Right ventricle myocardium superior (tissue), 1 donor: ENCODE measurements around the gene CTTNBP2. TPM values are rescaled to one million over a fixed set of nuclear protein-coding genes. Genes with fewer than 3 reads are reported as not detected.
A peak's percentile ranks its signal among the peaks of the same experiment; 100 is the strongest.

Experiments used
- ATAC-seq: fragments of 200-7000 bp; cut with Tn5 transposase; one replicate; pipeline ENCODE4 v1.9.1; 2020; ENCODE audit warnings: mild to moderate bottlenecking; ENCODE audit not compliant: poor library complexity
- DNase-seq: peaks from one replicate; pipeline ENCODE4 v3.0.0-alpha.2; 2020
- intact Hi-C: fragments of 100-400 bp; cut with DNase I; formaldehyde crosslinking; loops from one replicate; pipeline ENCODE4 v1.11.2; 2022
- total RNA-seq: library from RNA; stranded (reverse); fragmentation: NEBNext Ultra II Directional; extraction: Animal tissue kit (Norgen Biotek cat#: 25700); gene quantifications from one replicate; pipeline ENCODE4 v1.2.1, GENCODE V29; 2021
- donor health status: DM: no; HTN: yes; CAD: no; lungs with severe emphysema.

CTTNBP2 gene
- total RNA-seq, 1 donor from 2014 or later = 2.0 TPM

GRCh38 chr7:117771756-117772155 is 101.5 kb downstream of the CTTNBP2 start:
- intact Hi-C loops = loop anchor here (10.0 kb wide), 1 partner anchor 253 kb away; no protein-coding TSS in a partner anchor
- no peak for DNase-seq
- ATAC-seq = no peak

- intact Hi-C loops = no loop called here
- no peak for ATAC-seq
- no peak for DNase-seq
These were observed 104.2 kb downstream of the CTTNBP2 start for GRCh38 chr7:117769085-117769484.

- intact Hi-C loops = no loop called here
These were observed 105.3 kb downstream of the CTTNBP2 start for GRCh38 chr7:117767951-117768350.

GRCh38 chr7:117766913-117767312 is 106.3 kb downstream of the CTTNBP2 start:
- intact Hi-C loops = no loop called here
- ATAC-seq (no peak), DNase-seq (no peak)

More at GRCh38 chr7:117767951-117768350, 105.3 kb downstream of the CTTNBP2 start:
- ATAC-seq (no peak), DNase-seq (no peak)

GRCh38 chr7:117764031-117764430 is 109.2 kb downstream of the CTTNBP2 start:
- DNase-seq = no peak
- intact Hi-C loops = no loop called here
- no peak for ATAC-seq

GRCh38 chr7:117762055-117762454 is 111.2 kb downstream of the CTTNBP2 start:
- intact Hi-C loops = no loop called here
- ATAC-seq (no peak), DNase-seq (no peak)

- no peak for ATAC-seq
- intact Hi-C loops = loop anchor here (10.0 kb wide), 1 partner anchor 115 kb away; the partner anchor contains the start of gene CTTNBP2
- no peak for DNase-seq
These were observed 113.1 kb downstream of the CTTNBP2 start for GRCh38 chr7:117759950-117760640.

- no peak for DNase-seq
- no peak for ATAC-seq
These were observed 115.8 kb downstream of the CTTNBP2 start for GRCh38 chr7:117757440-117757839.

GRCh38 chr7:117756586-117757085 is 116.6 kb downstream of the CTTNBP2 start:
- intact Hi-C loops = loop anchor here (10.0 kb wide), 1 partner anchor 118 kb away; the partner anchor contains the start of gene CTTNBP2
- ATAC-seq (no peak), DNase-seq (no peak)

More at GRCh38 chr7:117757440-117757839, 115.8 kb downstream of the CTTNBP2 start:
- intact Hi-C loops = loop anchor here (10.0 kb wide), 1 partner anchor 117 kb away; the partner anchor contains the start of gene CTTNBP2

- ATAC-seq (no peak), DNase-seq (no peak)
- intact Hi-C loops = loop anchor here (10.0 kb wide), 1 partner anchor 120 kb away; the partner anchor contains the start of gene CTTNBP2
These were observed 118.1 kb downstream of the CTTNBP2 start for GRCh38 chr7:117755136-117755535.

- peak; percentile 66 for ATAC-seq
- no peak for DNase-seq
- intact Hi-C loops = loop anchor here (10.0 kb wide), 1 partner anchor 123 kb away; the partner anchor contains the start of gene CTTNBP2
These were observed 121.5 kb downstream of the CTTNBP2 start for GRCh38 chr7:117751775-117752174.

GRCh38 chr7:117750612-117751563 is 122.4 kb downstream of the CTTNBP2 start:
- intact Hi-C loops = loop anchor here (10.0 kb wide), 1 partner anchor 124 kb away; the partner anchor contains the start of gene CTTNBP2
- peak; percentile 43 for ATAC-seq
- DNase-seq = no peak

GRCh38 chr7:117741962-117742361 is 131.3 kb downstream of the CTTNBP2 start:
- intact Hi-C loops = no loop called here
- DNase-seq (no peak), ATAC-seq (no peak)

GRCh38 chr7:117739085-117739484 is 134.2 kb downstream of the CTTNBP2 start:
- no peak for ATAC-seq
- DNase-seq = no peak
- intact Hi-C loops = no loop called here

- ATAC-seq (no peak), DNase-seq (no peak)
- intact Hi-C loops = no loop called here
These were observed 135.3 kb downstream of the CTTNBP2 start for GRCh38 chr7:117737926-117738325.

- peak; percentile 89 for ATAC-seq
- peak; percentile 52 for DNase-seq
- intact Hi-C loops = no loop called here
These were observed 141.8 kb downstream of the CTTNBP2 start for GRCh38 chr7:117731455-117731854.

- ATAC-seq = no peak
- intact Hi-C loops = no loop called here
- DNase-seq = no peak
These were observed 142.9 kb downstream of the CTTNBP2 start for GRCh38 chr7:117730390-117730789.

GRCh38 chr7:117728890-117729624 is 144.2 kb downstream of the CTTNBP2 start:
- intact Hi-C loops = no loop called here
- DNase-seq = no peak
- ATAC-seq = no peak
